ENCODE measurements around the gene PLEKHG4B.
A peak's percentile ranks its signal among the peaks of the same experiment; 100 is the strongest.
"Not testable (repeated sequence)": the region's sequence is repeated elsewhere in the genome, so short reads cannot be mapped to it uniquely, and the experiment has no call there.

PLEKHG4B gene

DNA sequence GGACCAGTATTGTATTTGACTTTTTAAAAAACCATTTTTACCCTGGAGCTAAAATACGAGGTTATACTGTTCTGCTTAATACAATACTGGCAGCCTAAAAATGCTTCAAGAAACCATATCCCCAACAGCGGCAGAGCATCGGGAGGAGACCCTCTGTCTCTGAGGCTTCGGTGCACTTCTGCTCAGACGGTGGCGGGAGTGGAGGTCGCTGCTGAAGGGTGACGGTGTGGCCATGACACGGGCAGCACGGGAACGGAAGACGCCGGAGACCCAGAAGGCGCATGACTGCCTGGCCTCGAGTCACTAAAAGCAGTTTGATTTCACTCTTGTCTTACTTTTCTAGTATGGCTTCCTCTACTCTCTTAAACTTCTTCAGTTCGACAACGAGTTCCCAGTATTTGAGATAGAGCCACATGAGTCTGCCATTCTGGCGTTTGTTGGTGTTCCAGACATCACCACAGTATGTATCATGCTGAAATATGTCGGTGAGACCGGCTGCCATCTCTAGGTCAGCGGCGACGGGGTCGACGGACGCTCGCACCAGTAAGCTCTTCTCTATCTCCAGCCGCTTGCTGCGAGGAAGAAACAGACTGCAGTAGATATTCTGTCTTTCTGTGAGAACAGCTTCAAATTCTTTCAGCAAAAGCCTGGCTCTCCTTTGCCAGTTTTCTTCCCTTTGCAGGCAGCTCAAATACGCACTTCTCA, 113.2 kb downstream of the PLEKHG4B start:
- Histone ChIP-seq H3K27me3 (ENCODE audit: control insufficient read depth, insufficient read depth, low read length) (no peaks in the 10 kb centered on the region), H3K9ac (ENCODE audit: low read length) (no peak overlapping the region), H3K4me3 (ENCODE audit: low read length) (no peak overlapping the region), H3K4me1 (ENCODE audit: control insufficient read depth, low read depth, low read length) (no peaks in the 10 kb centered on the region), H3K36me3 (ENCODE audit: control insufficient read depth, low read depth, low read length) (peaks cover 19% of the 10 kb centered on the region), H3K9me3 (ENCODE audit: control insufficient read depth, low read depth, low read length) (no peaks in the 10 kb centered on the region), H3K27ac (ENCODE audit: low read length) (no peak overlapping the region)

DNA sequence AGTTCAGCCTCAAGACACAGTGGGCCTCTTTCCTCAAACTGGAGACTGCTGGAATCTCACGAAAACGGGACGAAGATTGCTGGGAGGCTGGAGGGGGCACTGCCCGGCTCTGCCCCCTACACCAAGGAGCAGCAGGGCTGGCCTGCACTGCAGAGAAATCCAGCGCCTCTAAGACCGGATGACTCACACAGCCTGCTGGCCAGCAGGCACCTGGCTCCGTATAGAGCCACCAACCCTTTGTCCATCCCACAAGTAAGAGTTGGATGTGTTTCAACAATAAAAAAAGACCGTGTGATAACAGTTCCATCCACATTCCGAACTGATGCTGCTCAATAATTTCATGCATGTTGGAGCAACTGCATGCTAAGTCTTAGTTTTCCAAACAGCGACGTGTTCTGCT, 114.4 kb downstream of the PLEKHG4B start:
- no peaks in the 10 kb centered on the region for H3K4me1 ChIP-seq (ENCODE audit: control insufficient read depth, low read depth, low read length)
- peaks cover 19% of the 10 kb centered on the region for H3K36me3 ChIP-seq (ENCODE audit: control insufficient read depth, low read depth, low read length)
- no peaks in the 10 kb centered on the region for H3K27me3 ChIP-seq (ENCODE audit: control insufficient read depth, insufficient read depth, low read length)
- H3K27ac ChIP-seq (ENCODE audit: low read length): no peak overlapping the region
- H3K4me3 ChIP-seq (ENCODE audit: low read length): no peak overlapping the region
- no peak overlapping the region for H3K9ac ChIP-seq (ENCODE audit: low read length)
- H3K9me3 ChIP-seq (ENCODE audit: control insufficient read depth, low read depth, low read length): no peaks in the 10 kb centered on the region

DNA sequence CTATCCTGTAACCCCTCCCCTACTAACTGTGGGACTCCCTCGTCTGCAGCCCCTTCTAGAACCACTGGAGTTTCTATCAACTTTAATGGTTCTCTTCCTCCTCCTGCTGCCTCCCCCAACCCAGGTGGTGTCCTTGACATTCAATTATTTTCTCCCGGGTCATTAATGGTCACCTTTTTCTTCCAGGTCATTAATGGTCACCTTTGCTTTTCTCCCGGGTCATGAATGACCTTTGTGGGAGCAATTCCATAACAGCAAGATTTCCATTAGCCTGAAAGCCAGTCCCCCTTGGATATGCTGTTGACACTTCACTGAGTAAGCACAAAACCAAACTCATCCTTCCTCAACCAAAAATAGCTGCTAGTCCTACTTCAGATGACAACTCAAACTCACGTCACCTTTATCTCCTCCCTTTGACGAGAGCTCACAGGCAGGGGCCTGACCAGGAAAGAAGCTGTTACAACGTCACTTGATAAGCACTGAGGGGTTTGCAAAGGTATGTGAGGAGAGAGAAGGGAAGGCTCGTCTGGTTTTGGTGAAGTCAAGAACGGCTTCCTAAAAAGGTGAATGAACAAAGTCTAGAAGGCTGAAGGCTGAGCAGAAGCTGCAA, 115.1 kb downstream of the PLEKHG4B start:
- no peaks in the 10 kb centered on the region for H3K4me1 ChIP-seq (ENCODE audit: control insufficient read depth, low read depth, low read length)

DNA sequence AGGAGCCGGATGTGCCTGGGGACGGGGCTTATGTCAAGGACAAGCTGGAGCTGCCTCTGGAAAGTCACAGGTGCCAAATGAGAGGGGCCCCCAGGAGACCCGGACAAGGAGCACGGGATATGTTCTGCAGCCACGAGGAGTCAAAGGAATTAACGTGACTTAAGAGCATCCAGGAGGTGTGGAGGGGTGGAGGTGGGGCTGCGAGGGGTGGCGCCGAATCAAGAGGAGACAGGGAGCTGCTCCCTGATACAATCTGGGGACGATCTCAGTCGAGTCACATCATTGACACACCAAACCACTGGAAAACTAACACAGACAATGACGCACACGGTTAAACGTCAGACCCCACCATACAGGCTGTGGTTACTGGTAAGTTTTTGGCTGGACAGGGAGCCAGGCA, 115.6 kb downstream of the PLEKHG4B start:
- Histone ChIP-seq H3K9me3 (ENCODE audit: control insufficient read depth, low read depth, low read length) (no peaks in the 10 kb centered on the region), H3K27ac (ENCODE audit: low read length) (no peak overlapping the region)

More for the DNA sequence above, 115.1 kb downstream of the PLEKHG4B start:
- H3K27me3 ChIP-seq (ENCODE audit: control insufficient read depth, insufficient read depth, low read length): no peaks in the 10 kb centered on the region
- peaks cover 19% of the 10 kb centered on the region for H3K36me3 ChIP-seq (ENCODE audit: control insufficient read depth, low read depth, low read length)
- H3K9me3 ChIP-seq (ENCODE audit: control insufficient read depth, low read depth, low read length): no peaks in the 10 kb centered on the region
- no peak overlapping the region for H3K27ac ChIP-seq (ENCODE audit: low read length)
- no peak overlapping the region for H3K4me3 ChIP-seq (ENCODE audit: low read length)
- no peak overlapping the region for H3K9ac ChIP-seq (ENCODE audit: low read length)

DNA sequence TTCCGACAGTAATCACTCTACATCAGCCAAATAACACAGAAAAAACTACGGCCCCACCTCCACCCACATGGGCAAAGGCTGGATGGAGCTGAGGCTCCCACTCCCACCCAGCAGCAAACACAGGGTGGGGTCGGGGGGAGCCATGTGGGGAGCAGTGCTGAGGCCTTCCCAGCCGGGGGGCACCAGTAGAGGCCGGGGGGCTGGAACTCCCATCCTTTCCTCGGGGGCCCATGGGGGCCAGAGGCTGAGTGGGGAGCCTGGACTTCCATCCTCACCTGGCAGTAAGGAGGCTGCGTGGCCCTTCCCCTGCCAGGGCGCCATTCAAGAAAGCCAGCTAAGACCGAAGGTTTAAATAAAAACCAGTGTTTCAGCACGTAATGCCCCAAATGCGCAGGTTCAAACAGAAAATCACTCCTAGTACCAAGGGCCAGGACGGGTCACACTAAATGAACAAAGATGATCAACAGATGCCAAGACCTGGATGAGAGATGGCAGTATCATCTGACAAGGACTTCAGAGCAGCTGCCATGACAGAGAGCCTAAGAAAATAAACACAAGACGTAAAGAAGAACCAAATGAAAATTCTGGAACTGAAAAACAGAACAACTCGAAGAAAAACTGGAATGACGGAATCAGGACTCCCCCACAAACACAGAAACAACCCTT, 116.6 kb downstream of the PLEKHG4B start:
- peaks cover 18% of the 10 kb centered on the region for H3K36me3 ChIP-seq (ENCODE audit: control insufficient read depth, low read depth, low read length)
- H3K27ac ChIP-seq (ENCODE audit: low read length): no peak overlapping the region
- H3K27me3 ChIP-seq (ENCODE audit: control insufficient read depth, insufficient read depth, low read length): no peaks in the 10 kb centered on the region
- H3K4me3 ChIP-seq (ENCODE audit: low read length): no peak overlapping the region
- H3K9ac ChIP-seq (ENCODE audit: low read length): no peak overlapping the region
- no peaks in the 10 kb centered on the region for H3K4me1 ChIP-seq (ENCODE audit: control insufficient read depth, low read depth, low read length)
- no peaks in the 10 kb centered on the region for H3K9me3 ChIP-seq (ENCODE audit: control insufficient read depth, low read depth, low read length)

More for the DNA sequence above, 115.6 kb downstream of the PLEKHG4B start:
- Histone ChIP-seq H3K4me3 (ENCODE audit: low read length) (no peak overlapping the region), H3K9ac (ENCODE audit: low read length) (no peak overlapping the region), H3K27me3 (ENCODE audit: control insufficient read depth, insufficient read depth, low read length) (no peaks in the 10 kb centered on the region), H3K4me1 (ENCODE audit: control insufficient read depth, low read depth, low read length) (no peaks in the 10 kb centered on the region), H3K36me3 (ENCODE audit: control insufficient read depth, low read depth, low read length) (peaks cover 19% of the 10 kb centered on the region)

DNA sequence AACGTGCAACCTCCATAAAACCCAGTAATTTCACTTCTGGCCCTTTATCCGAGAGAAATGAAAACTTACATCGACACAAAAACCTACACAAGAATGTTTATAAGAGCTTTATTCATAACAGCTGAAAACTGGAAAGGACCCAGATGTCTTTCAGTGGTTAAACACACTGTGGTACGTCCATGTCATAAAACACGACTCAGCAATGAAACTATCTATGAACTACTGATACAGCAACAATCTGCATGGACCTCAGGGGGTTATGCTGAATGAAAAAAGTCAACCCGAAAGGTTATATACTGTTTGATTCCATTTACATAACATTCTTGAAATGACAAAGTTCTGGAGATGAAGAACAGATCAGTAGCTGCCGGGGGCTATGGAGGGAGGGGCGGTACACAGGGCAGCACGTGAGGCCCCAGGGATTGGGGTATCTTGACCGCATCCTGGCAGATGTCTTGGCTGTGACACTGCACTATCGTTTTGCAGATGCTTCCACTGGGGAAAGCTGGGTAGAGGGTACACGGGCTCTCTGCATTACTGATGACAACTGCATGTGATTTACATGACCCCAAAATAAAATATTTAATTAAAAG, 121.9 kb downstream of the PLEKHG4B start:
- no peak overlapping the region for H3K27ac ChIP-seq (ENCODE audit: low read length)
- H3K4me3 ChIP-seq (ENCODE audit: low read length): no peak overlapping the region
- peaks cover 7% of the 10 kb centered on the region for H3K36me3 ChIP-seq (ENCODE audit: control insufficient read depth, low read depth, low read length)
- H3K27me3 ChIP-seq (ENCODE audit: control insufficient read depth, insufficient read depth, low read length): no peaks in the 10 kb centered on the region
- no peak overlapping the region for H3K9ac ChIP-seq (ENCODE audit: low read length)
- no peaks in the 10 kb centered on the region for H3K4me1 ChIP-seq (ENCODE audit: control insufficient read depth, low read depth, low read length)
- H3K9me3 ChIP-seq (ENCODE audit: control insufficient read depth, low read depth, low read length): no peaks in the 10 kb centered on the region

DNA sequence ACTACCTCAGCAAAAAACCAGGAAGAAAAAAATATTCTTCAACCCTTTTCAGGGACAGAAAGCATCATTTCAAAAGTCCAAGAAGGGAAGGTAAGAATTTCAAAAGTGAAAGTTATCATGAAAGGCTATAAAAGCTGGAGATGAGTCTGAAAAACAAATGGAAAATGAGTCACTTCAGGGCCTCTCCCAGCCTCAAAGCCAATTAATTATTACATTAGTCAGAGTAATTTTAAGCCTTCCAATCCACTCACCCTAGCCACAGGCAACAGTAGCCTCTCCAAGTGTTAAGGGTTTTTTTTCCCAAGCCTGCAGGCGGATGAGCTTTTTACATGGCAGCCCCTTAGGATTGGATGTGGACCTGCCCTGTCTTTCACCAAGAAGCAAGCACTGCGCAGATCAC, 123.3 kb downstream of the PLEKHG4B start:
- H3K36me3 ChIP-seq (ENCODE audit: control insufficient read depth, low read depth, low read length); H3K27me3 ChIP-seq (ENCODE audit: control insufficient read depth, insufficient read depth, low read length); H3K27ac ChIP-seq (ENCODE audit: low read length); H3K4me3 ChIP-seq (ENCODE audit: low read length); H3K9me3 ChIP-seq (ENCODE audit: control insufficient read depth, low read depth, low read length); H3K4me1 ChIP-seq (ENCODE audit: control insufficient read depth, low read depth, low read length); H3K9ac ChIP-seq (ENCODE audit: low read length): not testable (repeated sequence)

DNA sequence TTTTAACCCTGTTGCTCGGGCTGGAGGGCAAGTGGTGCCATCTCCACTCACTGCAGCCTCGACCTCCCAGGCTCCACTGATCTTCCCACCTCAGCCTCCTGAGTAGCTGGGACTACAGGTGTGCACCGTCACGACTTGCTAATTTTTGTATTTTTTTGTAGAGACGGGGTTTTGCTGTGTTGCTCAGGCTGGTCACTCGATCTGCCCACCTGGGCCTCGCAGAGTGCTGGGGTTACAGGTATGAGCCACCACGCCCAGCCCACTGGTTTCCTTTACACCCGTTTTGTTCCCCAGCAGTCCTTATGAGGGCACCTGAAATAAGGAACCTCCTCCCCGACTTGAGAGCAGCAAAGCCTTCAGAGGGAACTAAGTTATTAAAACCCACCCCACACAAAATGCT, 124.1 kb downstream of the PLEKHG4B start:
- H3K27me3 ChIP-seq (ENCODE audit: control insufficient read depth, insufficient read depth, low read length); H3K4me1 ChIP-seq (ENCODE audit: control insufficient read depth, low read depth, low read length); H3K4me3 ChIP-seq (ENCODE audit: low read length); H3K9me3 ChIP-seq (ENCODE audit: control insufficient read depth, low read depth, low read length); H3K9ac ChIP-seq (ENCODE audit: low read length); H3K36me3 ChIP-seq (ENCODE audit: control insufficient read depth, low read depth, low read length); H3K27ac ChIP-seq (ENCODE audit: low read length): not testable (repeated sequence)

DNA sequence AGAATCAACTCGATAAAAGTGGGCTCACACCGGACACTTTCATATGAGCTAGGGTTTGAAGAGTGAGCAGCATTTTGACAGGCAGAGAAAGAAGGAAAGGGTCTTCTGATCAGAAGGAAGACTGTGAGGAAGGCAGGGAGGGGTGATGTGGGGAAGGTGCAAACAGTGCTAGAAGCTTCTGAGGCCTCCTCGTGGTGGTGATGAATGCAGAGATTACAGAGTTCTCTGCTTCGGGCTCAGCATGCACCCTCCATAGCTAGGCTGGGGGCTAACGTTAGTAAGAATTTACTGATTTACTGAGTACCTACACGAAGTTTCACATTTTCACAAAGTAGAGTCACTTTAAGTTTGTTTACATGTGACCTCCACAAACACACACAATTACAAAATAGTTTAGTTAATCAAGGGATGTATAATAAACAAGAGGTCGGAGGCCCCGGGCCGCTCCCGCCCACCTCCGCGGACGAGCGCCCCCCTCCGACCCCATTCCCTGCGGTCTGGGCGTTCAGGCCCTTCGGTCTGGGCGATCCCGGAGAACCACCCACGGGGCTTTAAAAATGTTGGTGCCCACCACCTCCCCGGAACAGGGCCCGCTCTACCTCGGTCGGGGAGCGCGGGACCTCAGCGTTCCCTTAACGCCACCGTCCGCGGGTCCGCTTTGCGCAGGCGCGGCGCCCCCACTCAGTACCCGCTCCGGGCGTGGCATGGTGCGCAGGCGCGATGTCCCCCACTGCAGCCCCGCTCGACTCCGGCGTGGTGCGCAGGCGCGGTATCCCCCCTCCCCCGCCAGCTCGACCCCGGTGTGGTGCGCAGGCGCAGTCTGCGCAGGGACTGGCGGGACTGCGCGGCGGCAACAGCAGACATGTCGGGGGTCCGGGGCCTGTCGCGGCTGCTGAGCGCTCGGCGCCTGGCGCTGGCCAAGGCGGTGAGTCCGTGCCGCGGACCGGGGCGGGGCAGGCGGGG, 125.8 kb downstream of the PLEKHG4B start, which contains the start of the genes CCDC127 and SDHA:
CCDC127 (minus strand) TSS at position 660 of the 963 bp plus-strand sequence. CDS start 1,304 bp downstream, outside the sequence.
SDHA (plus strand) TSS at position 827 of the 963 bp plus-strand sequence; CDS start at position 863, 36 bp downstream.
- Histone ChIP-seq H3K9ac (ENCODE audit: low read length) (peak within 1 kb of the TSS; percentile 81), H3K4me3 (ENCODE audit: low read length) (peak within 1 kb of the TSS; percentile 95)
- H3K36me3 ChIP-seq (ENCODE audit: control insufficient read depth, low read depth, low read length); H3K27ac ChIP-seq (ENCODE audit: low read length); H3K4me1 ChIP-seq (ENCODE audit: control insufficient read depth, low read depth, low read length); H3K9me3 ChIP-seq (ENCODE audit: control insufficient read depth, low read depth, low read length); H3K27me3 ChIP-seq (ENCODE audit: control insufficient read depth, insufficient read depth, low read length): not testable (repeated sequence)

DNA sequence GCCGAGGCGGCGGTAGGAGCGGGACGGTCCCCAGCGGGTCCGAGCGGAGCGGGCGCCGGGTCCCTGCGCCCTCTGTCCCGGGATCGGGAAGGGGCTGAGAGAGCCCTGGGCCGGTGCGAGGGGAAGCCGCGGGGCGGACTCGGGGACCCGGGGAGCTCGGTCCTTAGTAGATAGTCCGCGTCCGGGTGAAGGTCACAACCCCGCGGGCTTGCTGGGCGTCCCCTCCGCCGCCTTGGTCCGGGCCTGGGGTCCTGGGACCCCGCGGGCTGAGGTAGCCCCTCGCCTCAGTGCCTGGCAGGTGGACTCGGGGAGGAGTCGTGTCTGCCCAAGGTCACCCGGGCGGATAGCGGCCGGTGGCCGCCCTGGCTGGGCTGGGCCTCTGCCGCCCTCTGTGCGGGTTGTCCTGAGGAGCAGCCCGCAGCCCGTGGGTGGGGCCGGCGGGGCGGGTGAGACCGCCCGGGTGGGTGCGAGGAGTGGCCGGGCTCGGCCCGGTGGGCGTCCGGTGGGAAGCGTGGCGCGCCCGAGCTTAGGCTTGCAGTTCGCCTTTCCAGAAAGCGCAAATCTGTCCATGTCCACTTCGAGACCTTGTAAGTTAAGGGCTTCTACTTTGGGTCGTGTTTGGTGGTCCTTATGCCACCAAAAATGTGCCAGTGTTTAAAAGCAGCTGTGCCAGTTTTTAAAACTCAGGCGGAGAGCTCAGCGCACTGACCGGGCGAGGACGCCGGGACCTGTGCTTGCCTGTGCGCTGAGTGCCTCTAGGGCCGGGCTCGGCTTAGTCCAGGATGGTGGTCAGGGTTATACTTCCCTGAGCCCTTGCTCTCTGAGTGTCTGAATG, 126.7 kb downstream of the PLEKHG4B start:
- H3K4me1 ChIP-seq (ENCODE audit: control insufficient read depth, low read depth, low read length): peaks cover 9% of the 10 kb centered on the region
- no peaks in the 10 kb centered on the region for H3K27me3 ChIP-seq (ENCODE audit: control insufficient read depth, insufficient read depth, low read length)
- peak overlapping the region; percentile 72 for H3K9ac ChIP-seq (ENCODE audit: low read length)
- no peak overlapping the region for H3K27ac ChIP-seq (ENCODE audit: low read length)
- H3K9me3 ChIP-seq (ENCODE audit: control insufficient read depth, low read depth, low read length): no peaks in the 10 kb centered on the region
- H3K4me3 ChIP-seq (ENCODE audit: low read length): peak overlapping the region; percentile 95
- peaks cover 4% of the 10 kb centered on the region for H3K36me3 ChIP-seq (ENCODE audit: control insufficient read depth, low read depth, low read length)
